HUES6 (cell line): ENCODE measurements around the gene NECAB2.

Experiments used
- H3K27ac ChIP-seq: 2 replicates; pipeline ENCODE4 v1.7.0; 2013; ENCODE audit warnings: low read depth, mild to moderate bottlenecking, low read length, inconsistent platforms
- H3K27me3 ChIP-seq: 2 replicates; pipeline ENCODE4 v1.6.1; 2013; ENCODE audit warnings: low read length; ENCODE audit not compliant: control insufficient read depth, insufficient read depth
- H3K36me3 ChIP-seq: 2 replicates; pipeline ENCODE4 v1.6.1; 2013; ENCODE audit warnings: low read length; ENCODE audit not compliant: control insufficient read depth, insufficient read depth
- H3K4me1 ChIP-seq: 2 replicates; pipeline ENCODE4 v1.6.1; 2013; ENCODE audit warnings: low read length; ENCODE audit not compliant: control insufficient read depth, insufficient read depth
- H3K4me3 ChIP-seq: 2 replicates; pipeline ENCODE4 v1.5.1; 2013; ENCODE audit warnings: low read depth, low read length
- H3K9ac ChIP-seq: one replicate; pipeline ENCODE4 v1.6.1; 2013; ENCODE audit warnings: mild to moderate bottlenecking, low read length
- H3K9me3 ChIP-seq: 2 replicates; pipeline ENCODE4 v1.6.1; 2013; ENCODE audit warnings: low read depth, low read length; ENCODE audit not compliant: control insufficient read depth, insufficient read depth

Gene NECAB2

DNA sequence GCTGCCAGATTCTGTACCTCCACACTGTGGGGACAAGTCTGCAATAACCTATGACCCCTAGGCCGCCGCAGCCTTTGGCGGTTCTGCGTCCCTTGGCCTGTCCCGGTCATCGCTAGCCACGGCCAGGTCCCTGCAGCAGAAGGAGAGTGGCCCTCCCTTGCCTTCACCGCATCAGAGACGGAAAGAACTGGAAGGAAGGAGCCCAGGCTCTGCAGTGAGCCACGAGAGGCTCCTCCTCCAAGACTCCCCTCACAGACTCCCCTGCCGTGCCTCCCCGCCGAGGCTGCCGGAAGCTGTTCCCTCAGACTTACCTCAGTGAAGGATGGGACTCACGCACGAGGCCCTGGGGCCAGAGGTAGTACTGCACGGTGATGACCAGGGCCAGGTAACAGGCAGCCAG lies 63.5 kb downstream of the NECAB2 start:
- Histone ChIP-seq H3K4me1 (no peaks in the 10 kb centered on the region), H3K27me3 (no peaks in the 10 kb centered on the region), H3K36me3 (no peaks in the 10 kb centered on the region), H3K9ac (no peak overlapping the region), H3K27ac (no peak overlapping the region), H3K4me3 (no peak overlapping the region), H3K9me3 (peaks cover 8% of the 10 kb centered on the region)

- Histone ChIP-seq H3K9ac (no peak overlapping the region), H3K9me3 (peaks cover 9% of the 10 kb centered on the region), H3K4me3 (no peak overlapping the region), H3K27ac (no peak overlapping the region), H3K4me1 (no peaks in the 10 kb centered on the region), H3K36me3 (no peaks in the 10 kb centered on the region), H3K27me3 (no peaks in the 10 kb centered on the region)
Measured at GRCh38 chr16:84032458-84033178, 64.6 kb downstream of the NECAB2 start.

- peaks cover 9% of the 10 kb centered on the region for H3K9me3 ChIP-seq
- no peak overlapping the region for H3K9ac ChIP-seq
- no peaks in the 10 kb centered on the region for H3K27me3 ChIP-seq
- H3K4me3 ChIP-seq: no peak overlapping the region
- no peak overlapping the region for H3K27ac ChIP-seq
- H3K36me3 ChIP-seq: no peaks in the 10 kb centered on the region
- H3K4me1 ChIP-seq: no peaks in the 10 kb centered on the region
Measured at GRCh38 chr16:84033251-84034195, 65.5 kb downstream of the NECAB2 start.

DNA sequence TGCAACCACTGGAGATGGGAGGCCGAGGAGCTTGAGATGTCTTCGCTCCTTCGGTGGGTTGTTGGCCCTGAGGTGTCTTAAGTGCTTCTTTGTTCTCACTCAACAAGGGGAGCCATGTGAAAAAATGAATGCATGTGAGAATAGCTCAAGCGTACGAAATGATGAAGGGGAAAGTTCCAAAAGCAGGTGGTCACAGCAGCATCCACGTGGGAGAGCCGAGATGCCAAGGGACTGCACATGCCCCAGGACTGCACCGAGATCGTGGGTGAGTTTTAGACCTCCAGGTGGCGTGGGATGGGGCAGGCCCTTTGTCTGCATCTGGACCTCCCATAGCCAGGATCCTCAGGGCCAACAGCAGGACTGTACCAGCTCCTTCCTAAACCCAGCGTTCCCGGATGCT lies 66.5 kb downstream of the NECAB2 start:
- no peak overlapping the region for H3K9ac ChIP-seq
- H3K9me3 ChIP-seq: peaks cover 9% of the 10 kb centered on the region
- H3K4me3 ChIP-seq: no peak overlapping the region
- no peaks in the 10 kb centered on the region for H3K36me3 ChIP-seq
- H3K27ac ChIP-seq: no peak overlapping the region
- H3K4me1 ChIP-seq: no peaks in the 10 kb centered on the region
- H3K27me3 ChIP-seq: no peaks in the 10 kb centered on the region

- H3K9me3 ChIP-seq: peaks cover 9% of the 10 kb centered on the region
- H3K9ac ChIP-seq: no peak overlapping the region
- no peaks in the 10 kb centered on the region; the same call in 1 of the 2 replicates for H3K27me3 ChIP-seq
- no peaks in the 10 kb centered on the region for H3K4me1 ChIP-seq
- H3K36me3 ChIP-seq: no peaks in the 10 kb centered on the region
- H3K27ac ChIP-seq: no peak overlapping the region
- H3K4me3 ChIP-seq: no peak overlapping the region
Measured at GRCh38 chr16:84036131-84036530, 68.1 kb downstream of the NECAB2 start.

DNA sequence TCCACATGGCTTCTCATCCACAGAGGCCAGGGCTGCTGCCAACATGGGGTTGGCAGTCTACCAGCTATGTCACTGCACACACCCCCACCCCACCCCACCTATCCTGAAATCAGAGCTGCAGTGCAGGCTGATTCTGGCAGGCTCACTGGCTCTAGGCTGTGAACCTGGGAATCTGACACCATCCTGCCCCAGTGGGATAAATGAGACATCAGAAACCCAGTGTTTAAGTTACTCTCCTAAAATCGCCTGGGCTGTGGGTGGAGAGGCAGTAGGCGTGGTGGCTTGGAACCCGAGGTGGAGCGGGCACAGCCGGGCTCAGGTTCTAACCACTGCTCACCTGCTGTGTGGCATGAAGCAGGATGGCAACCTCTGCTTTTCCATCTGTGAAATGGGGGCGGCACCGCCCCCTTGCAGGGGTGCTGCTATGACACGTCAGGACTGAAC lies 69.0 kb downstream of the NECAB2 start:
- Histone ChIP-seq H3K9me3 (peaks cover 9% of the 10 kb centered on the region), H3K4me1 (no peaks in the 10 kb centered on the region)

GRCh38 chr16:84038469-84038868 lies 70.4 kb downstream of the NECAB2 start:
- H3K4me1 ChIP-seq: peaks cover 12% of the 10 kb centered on the region
- no peak overlapping the region for H3K27ac ChIP-seq
- no peak overlapping the region for H3K4me3 ChIP-seq
- no peaks in the 10 kb centered on the region for H3K36me3 ChIP-seq
- peaks cover 9% of the 10 kb centered on the region for H3K9me3 ChIP-seq
- H3K27me3 ChIP-seq: peaks cover 14% of the 10 kb centered on the region; the same call in 1 of the 2 replicates
- no peak overlapping the region for H3K9ac ChIP-seq

More for the DNA sequence above, 69.0 kb downstream of the NECAB2 start:
- no peak overlapping the region for H3K27ac ChIP-seq
- peaks cover 3% of the 10 kb centered on the region; the same call in 1 of the 2 replicates for H3K27me3 ChIP-seq
- no peaks in the 10 kb centered on the region for H3K36me3 ChIP-seq
- H3K4me3 ChIP-seq: no peak overlapping the region
- H3K9ac ChIP-seq: no peak overlapping the region

DNA sequence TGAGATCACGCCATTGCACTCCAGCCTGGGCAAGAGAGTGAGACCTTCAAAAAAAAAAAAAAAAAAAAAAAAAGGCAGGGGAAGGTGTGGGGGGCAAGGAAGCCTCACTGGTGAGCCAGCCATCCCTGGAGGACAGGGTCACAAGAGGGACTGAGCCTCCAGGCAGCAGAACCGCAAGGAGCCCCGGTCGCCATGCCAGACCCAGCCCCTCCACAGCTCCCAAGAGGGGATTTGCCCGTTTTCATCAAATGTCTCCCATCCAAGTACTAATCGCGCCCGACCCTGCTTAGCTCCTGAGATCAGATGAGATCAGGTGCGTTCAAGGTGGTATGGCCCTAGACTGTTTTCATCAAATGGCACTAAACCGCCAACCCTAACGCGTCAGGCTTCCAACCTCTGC lies 71.7 kb downstream of the NECAB2 start:
- H3K4me1 ChIP-seq: peaks cover 18% of the 10 kb centered on the region
- peaks cover 17% of the 10 kb centered on the region; the same call in 1 of the 2 replicates for H3K27me3 ChIP-seq
- no peak overlapping the region for H3K9ac ChIP-seq
- H3K4me3 ChIP-seq: no peak overlapping the region
- H3K36me3 ChIP-seq: no peaks in the 10 kb centered on the region
- H3K9me3 ChIP-seq: peaks cover 9% of the 10 kb centered on the region
- no peak overlapping the region for H3K27ac ChIP-seq

GRCh38 chr16:84040226-84040822 lies 72.3 kb downstream of the NECAB2 start:
- Histone ChIP-seq H3K4me1 (peaks cover 18% of the 10 kb centered on the region), H3K9me3 (peaks cover 9% of the 10 kb centered on the region), H3K27ac (no peak overlapping the region), H3K36me3 (no peaks in the 10 kb centered on the region), H3K9ac (no peak overlapping the region), H3K27me3 (peaks cover 17% of the 10 kb centered on the region; the same call in 1 of the 2 replicates), H3K4me3 (no peak overlapping the region)

GRCh38 chr16:84040823-84041820 lies 73.1 kb downstream of the NECAB2 start:
- Histone ChIP-seq H3K27me3 (peaks cover 17% of the 10 kb centered on the region; the same call in 1 of the 2 replicates), H3K9me3 (peaks cover 5% of the 10 kb centered on the region), H3K4me3 (no peak overlapping the region), H3K36me3 (no peaks in the 10 kb centered on the region), H3K9ac (no peak overlapping the region), H3K27ac (no peak overlapping the region), H3K4me1 (peaks cover 18% of the 10 kb centered on the region)
